K562 (cell line): Measurements from ENCODE around the gene ENDOD1. TPM values are rescaled to one million over a fixed set of nuclear protein-coding genes. Genes with fewer than 3 reads are reported as not detected.

Experiments
- CCNT2 ChIP-seq: IDR thresholded peaks from 2 replicates; pipeline ENCODE4 v1.6.1; 2011; ENCODE audit warnings: borderline replicate concordance, low read depth, mild to moderate bottlenecking, moderate library complexity, mixed read lengths, low read length; ENCODE audit not compliant: insufficient read length; ENCODE audit errors: extremely low read depth
- L3MBTL2 ChIP-seq: fragments of 450-650 bp; IDR thresholded peaks from 2 replicates; pipeline ENCODE4 v1.6.1; 2016; ENCODE audit warnings: mild to moderate bottlenecking, moderate library complexity
- NR2C1 ChIP-seq, 2 experiments: fragments of 450-650 bp; IDR thresholded peaks; 2 replicates each; pipeline ENCODE4 v1.6.1; 2017; ENCODE audit warnings: mild to moderate bottlenecking in 2 of 2, antibody characterized with exemption in 1 of 2, inconsistent platforms in 1 of 2, missing compliant biosample characterization in 1 of 2, missing genetic modification characterization in 1 of 2
- POLR2G ChIP-seq: fragments of 200-400 bp; formaldehyde crosslinking; IDR thresholded peaks from 2 replicates; pipeline ENCODE4 v1.6.1; 2017; ENCODE audit warnings: low read depth, mild to moderate bottlenecking, antibody characterized with exemption, low read length, moderate library complexity
- SIX5 ChIP-seq, 2 experiments: IDR thresholded peaks; 2 replicates each; pipeline ENCODE4 v1.6.1; 2011; ENCODE audit warnings: low read length in 2 of 2, borderline replicate concordance in 1 of 2, low read depth in 1 of 2, mild to moderate bottlenecking in 1 of 2, moderate library complexity in 1 of 2; ENCODE audit not compliant: insufficient read depth in 1 of 2
- SP2 ChIP-seq: IDR thresholded peaks from 2 replicates; pipeline ENCODE4 v1.6.1; 2011; ENCODE audit warnings: mild to moderate bottlenecking, low read depth, low read length, moderate library complexity; ENCODE audit not compliant: poor library complexity, severe bottlenecking; ENCODE audit errors: extremely low read depth
- TAF15 ChIP-seq: fragments of 200-400 bp; formaldehyde crosslinking; IDR thresholded peaks from 2 replicates; pipeline ENCODE4 v1.6.1; 2017; ENCODE audit warnings: mild to moderate bottlenecking, low read depth, low read length, moderate library complexity
- ZNF121 ChIP-seq: sonication (generic); formaldehyde crosslinking; conservative IDR thresholded peaks from 2 replicates; pipeline ENCODE4 v1.8.0; 2022; ENCODE audit warnings: missing genetic modification reagents
- polyA plus RNA-seq, 8 experiments: library from polyadenylated mRNA; depleted of rRNA in 4 of 8; stranded (reverse) in 5 of 8; unstranded in 3 of 8; fragments of >200 nt; fragmentation: Nextera tagmentation in 2 of 8; fragmentation: Illumina TruSeq in 1 of 8; extraction: Ambion mirVana in 2 of 8; extraction: Trizol in 1 of 8; gene quantifications; 2 replicates each; pipeline versions ENCODE4 v1.2.1 to v1.2.3, GENCODE V29; 2011 to 2014; ENCODE audit warnings: inconsistent platforms in 1 of 8, missing spikeins in 1 of 8
- total RNA-seq, 7 experiments: library from RNA; depleted of rRNA in 6 of 7; stranded (reverse); fragments of >200 nt in 6 of 7; fragmentation: Illumina TruSeq in 2 of 7; extraction: Trizol in 2 of 7; gene quantifications; 2 replicates each; pipeline versions ENCODE4 v1.2.1 to v1.2.3, GENCODE V29; 2011 to 2021; ENCODE audit warnings: low replicate concordance in 1 of 7
- TF ChIP-seq, protein P1 (sequence below): fragments of 200-600 bp; sonication (generic); IDR thresholded peaks from one replicate; pipeline ENCODE4 v1.6.1; 2012; ENCODE audit warnings: mild to moderate bottlenecking, low read depth, low read length, inconsistent platforms
- TF ChIP-seq, protein P2 (sequence below): sonication (generic); formaldehyde crosslinking; IDR thresholded peaks from 2 replicates; pipeline ENCODE4 v1.8.0; 2023; ENCODE audit warnings: mild to moderate bottlenecking, missing genetic modification reagents
- TF ChIP-seq, protein P3 (sequence below): fragments of 250-450 bp; sonication (Bioruptor Pico); IDR thresholded peaks from 2 replicates; pipeline ENCODE4 v1.4.0; 2020; ENCODE audit warnings: borderline replicate concordance

ENDOD1 gene
- total and polyA plus RNA-seq, 9 of the 15 experiments (the other 6 are each of a cell fraction or from before 2014, with no cell fraction given), result 4.2 to 11.8 (median 9.3) TPM

DNA sequence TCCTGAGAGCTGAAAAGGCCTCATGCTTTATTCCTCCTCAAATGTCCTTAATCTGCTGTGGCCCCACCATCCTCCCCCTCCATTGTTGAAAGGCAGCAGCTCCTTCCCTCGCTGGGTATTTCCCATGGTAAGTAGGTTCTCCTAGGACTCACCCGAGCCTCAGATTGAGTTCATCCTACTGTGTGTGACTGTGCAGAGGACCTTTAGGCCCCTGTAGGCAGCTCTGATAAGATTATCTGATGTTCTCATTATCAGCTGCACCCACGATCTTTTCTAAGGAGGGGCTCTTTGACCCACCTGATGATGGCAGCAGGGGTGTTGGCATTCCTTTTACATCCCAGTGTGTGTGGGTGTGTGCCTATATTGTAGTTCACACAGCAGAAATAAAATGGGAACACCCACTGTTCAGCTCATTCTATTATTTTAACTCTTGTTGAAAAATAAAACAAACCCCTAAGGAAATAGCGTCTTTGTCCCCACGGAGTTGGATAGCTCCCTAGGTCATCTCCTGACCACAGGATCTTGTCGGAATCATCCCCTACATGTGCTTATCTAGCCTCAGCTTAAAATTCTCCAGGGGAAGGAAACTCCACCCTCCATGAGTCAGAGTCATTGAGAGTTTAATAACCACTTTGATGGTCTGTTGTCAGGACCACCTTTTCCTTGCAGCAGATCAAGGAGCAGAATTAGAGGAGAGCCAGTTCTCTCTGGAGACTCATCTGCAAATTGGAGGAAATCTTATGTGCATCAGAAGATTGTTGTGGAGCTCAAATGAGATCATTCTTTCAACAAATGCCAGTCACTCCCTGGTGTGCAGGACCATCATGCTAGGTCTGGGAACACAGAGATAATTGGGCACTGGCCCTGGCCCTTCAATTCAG lies 19.3 kb downstream of the ENDOD1 start (continued):
- TF ChIP-seq, protein P1, sequence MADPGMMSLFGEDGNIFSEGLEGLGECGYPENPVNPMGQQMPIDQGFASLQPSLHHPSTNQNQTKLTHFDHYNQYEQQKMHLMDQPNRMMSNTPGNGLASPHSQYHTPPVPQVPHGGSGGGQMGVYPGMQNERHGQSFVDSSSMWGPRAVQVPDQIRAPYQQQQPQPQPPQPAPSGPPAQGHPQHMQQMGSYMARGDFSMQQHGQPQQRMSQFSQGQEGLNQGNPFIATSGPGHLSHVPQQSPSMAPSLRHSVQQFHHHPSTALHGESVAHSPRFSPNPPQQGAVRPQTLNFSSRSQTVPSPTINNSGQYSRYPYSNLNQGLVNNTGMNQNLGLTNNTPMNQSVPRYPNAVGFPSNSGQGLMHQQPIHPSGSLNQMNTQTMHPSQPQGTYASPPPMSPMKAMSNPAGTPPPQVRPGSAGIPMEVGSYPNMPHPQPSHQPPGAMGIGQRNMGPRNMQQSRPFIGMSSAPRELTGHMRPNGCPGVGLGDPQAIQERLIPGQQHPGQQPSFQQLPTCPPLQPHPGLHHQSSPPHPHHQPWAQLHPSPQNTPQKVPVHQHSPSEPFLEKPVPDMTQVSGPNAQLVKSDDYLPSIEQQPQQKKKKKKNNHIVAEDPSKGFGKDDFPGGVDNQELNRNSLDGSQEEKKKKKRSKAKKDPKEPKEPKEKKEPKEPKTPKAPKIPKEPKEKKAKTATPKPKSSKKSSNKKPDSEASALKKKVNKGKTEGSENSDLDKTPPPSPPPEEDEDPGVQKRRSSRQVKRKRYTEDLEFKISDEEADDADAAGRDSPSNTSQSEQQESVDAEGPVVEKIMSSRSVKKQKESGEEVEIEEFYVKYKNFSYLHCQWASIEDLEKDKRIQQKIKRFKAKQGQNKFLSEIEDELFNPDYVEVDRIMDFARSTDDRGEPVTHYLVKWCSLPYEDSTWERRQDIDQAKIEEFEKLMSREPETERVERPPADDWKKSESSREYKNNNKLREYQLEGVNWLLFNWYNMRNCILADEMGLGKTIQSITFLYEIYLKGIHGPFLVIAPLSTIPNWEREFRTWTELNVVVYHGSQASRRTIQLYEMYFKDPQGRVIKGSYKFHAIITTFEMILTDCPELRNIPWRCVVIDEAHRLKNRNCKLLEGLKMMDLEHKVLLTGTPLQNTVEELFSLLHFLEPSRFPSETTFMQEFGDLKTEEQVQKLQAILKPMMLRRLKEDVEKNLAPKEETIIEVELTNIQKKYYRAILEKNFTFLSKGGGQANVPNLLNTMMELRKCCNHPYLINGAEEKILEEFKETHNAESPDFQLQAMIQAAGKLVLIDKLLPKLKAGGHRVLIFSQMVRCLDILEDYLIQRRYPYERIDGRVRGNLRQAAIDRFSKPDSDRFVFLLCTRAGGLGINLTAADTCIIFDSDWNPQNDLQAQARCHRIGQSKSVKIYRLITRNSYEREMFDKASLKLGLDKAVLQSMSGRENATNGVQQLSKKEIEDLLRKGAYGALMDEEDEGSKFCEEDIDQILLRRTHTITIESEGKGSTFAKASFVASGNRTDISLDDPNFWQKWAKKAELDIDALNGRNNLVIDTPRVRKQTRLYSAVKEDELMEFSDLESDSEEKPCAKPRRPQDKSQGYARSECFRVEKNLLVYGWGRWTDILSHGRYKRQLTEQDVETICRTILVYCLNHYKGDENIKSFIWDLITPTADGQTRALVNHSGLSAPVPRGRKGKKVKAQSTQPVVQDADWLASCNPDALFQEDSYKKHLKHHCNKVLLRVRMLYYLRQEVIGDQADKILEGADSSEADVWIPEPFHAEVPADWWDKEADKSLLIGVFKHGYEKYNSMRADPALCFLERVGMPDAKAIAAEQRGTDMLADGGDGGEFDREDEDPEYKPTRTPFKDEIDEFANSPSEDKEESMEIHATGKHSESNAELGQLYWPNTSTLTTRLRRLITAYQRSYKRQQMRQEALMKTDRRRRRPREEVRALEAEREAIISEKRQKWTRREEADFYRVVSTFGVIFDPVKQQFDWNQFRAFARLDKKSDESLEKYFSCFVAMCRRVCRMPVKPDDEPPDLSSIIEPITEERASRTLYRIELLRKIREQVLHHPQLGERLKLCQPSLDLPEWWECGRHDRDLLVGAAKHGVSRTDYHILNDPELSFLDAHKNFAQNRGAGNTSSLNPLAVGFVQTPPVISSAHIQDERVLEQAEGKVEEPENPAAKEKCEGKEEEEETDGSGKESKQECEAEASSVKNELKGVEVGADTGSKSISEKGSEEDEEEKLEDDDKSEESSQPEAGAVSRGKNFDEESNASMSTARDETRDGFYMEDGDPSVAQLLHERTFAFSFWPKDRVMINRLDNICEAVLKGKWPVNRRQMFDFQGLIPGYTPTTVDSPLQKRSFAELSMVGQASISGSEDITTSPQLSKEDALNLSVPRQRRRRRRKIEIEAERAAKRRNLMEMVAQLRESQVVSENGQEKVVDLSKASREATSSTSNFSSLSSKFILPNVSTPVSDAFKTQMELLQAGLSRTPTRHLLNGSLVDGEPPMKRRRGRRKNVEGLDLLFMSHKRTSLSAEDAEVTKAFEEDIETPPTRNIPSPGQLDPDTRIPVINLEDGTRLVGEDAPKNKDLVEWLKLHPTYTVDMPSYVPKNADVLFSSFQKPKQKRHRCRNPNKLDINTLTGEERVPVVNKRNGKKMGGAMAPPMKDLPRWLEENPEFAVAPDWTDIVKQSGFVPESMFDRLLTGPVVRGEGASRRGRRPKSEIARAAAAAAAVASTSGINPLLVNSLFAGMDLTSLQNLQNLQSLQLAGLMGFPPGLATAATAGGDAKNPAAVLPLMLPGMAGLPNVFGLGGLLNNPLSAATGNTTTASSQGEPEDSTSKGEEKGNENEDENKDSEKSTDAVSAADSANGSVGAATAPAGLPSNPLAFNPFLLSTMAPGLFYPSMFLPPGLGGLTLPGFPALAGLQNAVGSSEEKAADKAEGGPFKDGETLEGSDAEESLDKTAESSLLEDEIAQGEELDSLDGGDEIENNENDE, result no peak
- no peak for TF ChIP-seq POLR2G
- TF ChIP-seq NR2C1 (IDR thresholded peaks at IDR 0.05), result no peak
- no peak for TF ChIP-seq NR2C1 (tag; IDR thresholded peaks at IDR 0.05)
- TF ChIP-seq SP2, result no peak
- peak; percentile 42; the same call in 1 of the 2 replicates for TF ChIP-seq L3MBTL2
- TF ChIP-seq, protein P2, sequence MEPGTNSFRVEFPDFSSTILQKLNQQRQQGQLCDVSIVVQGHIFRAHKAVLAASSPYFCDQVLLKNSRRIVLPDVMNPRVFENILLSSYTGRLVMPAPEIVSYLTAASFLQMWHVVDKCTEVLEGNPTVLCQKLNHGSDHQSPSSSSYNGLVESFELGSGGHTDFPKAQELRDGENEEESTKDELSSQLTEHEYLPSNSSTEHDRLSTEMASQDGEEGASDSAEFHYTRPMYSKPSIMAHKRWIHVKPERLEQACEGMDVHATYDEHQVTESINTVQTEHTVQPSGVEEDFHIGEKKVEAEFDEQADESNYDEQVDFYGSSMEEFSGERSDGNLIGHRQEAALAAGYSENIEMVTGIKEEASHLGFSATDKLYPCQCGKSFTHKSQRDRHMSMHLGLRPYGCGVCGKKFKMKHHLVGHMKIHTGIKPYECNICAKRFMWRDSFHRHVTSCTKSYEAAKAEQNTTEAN (CRISPR knock-in tag), result no peak
- TF ChIP-seq ZNF121, result no peak
- TF ChIP-seq, protein P3, sequence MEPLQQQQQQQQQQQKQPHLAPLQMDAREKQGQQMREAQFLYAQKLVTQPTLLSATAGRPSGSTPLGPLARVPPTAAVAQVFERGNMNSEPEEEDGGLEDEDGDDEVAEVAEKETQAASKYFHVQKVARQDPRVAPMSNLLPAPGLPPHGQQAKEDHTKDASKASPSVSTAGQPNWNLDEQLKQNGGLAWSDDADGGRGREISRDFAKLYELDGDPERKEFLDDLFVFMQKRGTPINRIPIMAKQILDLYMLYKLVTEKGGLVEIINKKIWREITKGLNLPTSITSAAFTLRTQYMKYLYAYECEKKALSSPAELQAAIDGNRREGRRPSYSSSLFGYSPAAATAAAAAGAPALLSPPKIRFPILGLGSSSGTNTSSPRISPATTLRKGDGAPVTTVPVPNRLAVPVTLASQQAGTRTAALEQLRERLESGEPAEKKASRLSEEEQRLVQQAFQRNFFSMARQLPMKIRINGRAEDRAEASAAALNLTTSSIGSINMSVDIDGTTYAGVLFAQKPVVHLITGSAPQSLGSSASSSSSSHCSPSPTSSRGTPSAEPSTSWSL (CRISPR knock-in tag), result no peak
- TF ChIP-seq SIX5 (IDR thresholded peaks at IDR 0.05; ENCODE audit: borderline replicate concordance in 1 of 2, insufficient read depth in 1 of 2, low read depth in 1 of 2, low read length in 2 of 2), result no peak
- no peak for TF ChIP-seq CCNT2
- TF ChIP-seq TAF15, result no peak
